Lung microvascular endothelial cell (primary cell): ENCODE results near the gene PNLDC1. TPM values are rescaled to one million over a fixed set of nuclear protein-coding genes. Genes with fewer than 3 reads are reported as not detected.
A peak's percentile ranks its signal among the peaks of the same experiment; 100 is the strongest.
"Not testable (repeated sequence)": the region's sequence is repeated elsewhere in the genome, so short reads cannot be mapped to it uniquely, and the experiment has no call there.

ENCODE experiments used
- DNase-seq, 2 donors: peaks; one replicate each; pipeline versions ENCODE4 v3.0.0 to v3.0.0-alpha.2; 2010; ENCODE audit warnings: low read depth in 2 of 2
- total RNA-seq: library from RNA; depleted of rRNA; stranded (reverse); fragments of >200 nt; gene quantifications from 2 replicates; pipeline ENCODE4 v1.2.1, GENCODE V29; 2014

The PNLDC1 gene
- total RNA-seq, 1 donor from 2014 or later = not detected

GRCh38 chr6:159778131-159778530, 21.9 kb upstream of the PNLDC1 start:
- DNase-seq = no peak

DNA sequence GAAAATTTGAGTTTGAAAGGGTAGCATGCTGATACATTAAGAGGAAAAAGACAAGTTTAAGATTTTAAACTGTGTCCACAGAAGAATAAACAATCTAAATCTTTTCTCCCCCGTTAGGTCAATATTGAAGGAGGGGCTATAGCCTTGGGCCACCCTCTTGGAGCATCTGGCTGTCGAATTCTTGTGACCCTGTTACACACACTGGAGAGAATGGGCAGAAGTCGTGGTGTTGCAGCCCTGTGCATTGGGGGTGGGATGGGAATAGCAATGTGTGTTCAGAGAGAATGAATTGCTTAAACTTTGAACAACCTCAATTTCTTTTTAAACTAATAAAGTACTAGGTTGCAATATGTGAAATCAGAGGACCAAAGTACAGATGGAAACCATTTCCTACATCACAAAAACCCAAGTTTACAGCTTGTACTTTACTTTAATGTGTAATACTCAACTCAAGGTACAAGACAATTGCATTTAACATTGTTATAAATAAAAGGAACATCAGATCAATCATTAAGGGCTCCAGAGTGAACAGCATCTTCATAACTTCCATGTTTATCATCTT, 21.5 kb upstream of the PNLDC1 start:
- no peak for DNase-seq

GRCh38 chr6:159788276-159788675, 11.8 kb upstream of the PNLDC1 start:
- DNase-seq = peak in 1 of 2 donors; percentile 17

DNA sequence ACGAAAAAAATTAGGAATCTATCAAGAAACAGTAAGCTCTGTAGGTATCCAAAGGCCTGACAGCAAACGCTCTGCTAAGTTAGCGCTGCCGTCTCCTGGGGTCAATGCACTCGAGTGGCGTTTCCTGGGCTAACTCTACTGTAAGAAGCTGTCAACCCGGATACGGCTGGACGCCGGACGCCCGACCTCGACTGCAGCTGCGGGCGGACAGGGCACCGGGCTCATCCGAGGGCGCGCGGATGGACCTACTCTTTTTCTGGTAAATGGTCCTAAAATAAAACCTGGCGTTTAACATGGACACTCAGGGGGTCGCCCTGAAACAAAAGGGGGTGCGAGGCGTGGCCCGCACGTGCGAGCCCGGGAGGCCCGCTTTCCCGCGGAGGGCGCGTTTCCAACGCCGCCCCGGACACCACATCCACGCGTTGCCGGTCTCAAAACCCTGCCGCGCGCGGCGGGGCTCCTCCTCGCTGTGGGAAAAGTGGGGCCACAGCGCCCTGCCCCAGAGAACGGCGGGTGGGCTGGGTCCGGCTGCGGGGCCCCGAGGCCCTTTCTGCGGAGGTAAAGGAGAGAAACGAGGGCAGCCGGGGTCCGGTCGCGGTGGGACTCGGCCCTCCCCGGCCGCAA, 11.2 kb upstream of the PNLDC1 start:
- peak; percentile 51 to 66 for DNase-seq

- DNase-seq = peak; percentile 100
Measured at GRCh38 chr6:159789377-159790148, 10.5 kb upstream of the PNLDC1 start, which contains the start of gene TCP1. Gene TCP1, minus strand, starts transcription at chr6:159789602. Its CDS starts 134 bp downstream, at chr6:159789468.

DNA sequence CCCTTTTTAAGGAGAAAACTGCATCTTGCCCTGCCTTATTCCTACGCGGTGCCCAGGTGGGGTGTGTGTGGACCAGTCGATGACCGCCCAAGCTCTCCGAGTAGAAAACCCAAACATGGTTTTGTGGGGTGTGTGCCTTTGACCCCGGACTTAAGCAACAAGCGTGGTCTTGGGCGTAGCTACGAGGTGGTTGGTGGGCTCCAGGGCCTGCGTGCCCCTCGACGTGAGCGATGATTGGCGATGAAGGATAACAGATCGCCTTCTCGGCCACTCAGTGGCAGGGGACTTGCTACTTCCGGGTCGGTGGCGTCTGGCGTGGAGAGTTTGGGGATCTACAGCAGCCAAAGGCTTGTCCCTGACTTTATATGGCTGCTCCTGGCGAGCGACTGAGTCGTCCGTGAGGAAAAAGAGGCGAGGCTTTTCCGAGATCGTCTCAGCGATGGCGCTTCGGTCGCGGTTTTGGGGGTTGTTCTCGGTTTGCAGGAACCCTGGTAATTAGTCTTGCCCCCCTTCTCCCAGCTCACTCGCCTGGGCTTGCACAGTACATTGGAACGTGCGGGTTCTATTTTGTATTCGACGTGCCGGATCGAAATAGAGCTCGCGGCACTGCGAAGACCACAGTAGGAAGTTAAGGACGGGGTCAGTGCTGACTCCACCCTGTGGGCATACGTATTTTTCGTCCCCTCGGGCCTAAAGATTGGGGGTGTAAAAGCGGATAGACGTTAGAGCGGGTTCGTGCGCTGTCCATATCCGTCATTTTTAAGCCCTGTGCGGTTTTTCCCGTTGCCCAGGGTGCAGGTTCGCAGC, 9.7 kb upstream of the PNLDC1 start, which contains the start of gene MRPL18:
TSS of gene MRPL18 (plus strand) at position 319 of the 807 bp plus-strand sequence. CDS start at position 440, 121 bp downstream.
- peak; percentile 99 for DNase-seq

DNA sequence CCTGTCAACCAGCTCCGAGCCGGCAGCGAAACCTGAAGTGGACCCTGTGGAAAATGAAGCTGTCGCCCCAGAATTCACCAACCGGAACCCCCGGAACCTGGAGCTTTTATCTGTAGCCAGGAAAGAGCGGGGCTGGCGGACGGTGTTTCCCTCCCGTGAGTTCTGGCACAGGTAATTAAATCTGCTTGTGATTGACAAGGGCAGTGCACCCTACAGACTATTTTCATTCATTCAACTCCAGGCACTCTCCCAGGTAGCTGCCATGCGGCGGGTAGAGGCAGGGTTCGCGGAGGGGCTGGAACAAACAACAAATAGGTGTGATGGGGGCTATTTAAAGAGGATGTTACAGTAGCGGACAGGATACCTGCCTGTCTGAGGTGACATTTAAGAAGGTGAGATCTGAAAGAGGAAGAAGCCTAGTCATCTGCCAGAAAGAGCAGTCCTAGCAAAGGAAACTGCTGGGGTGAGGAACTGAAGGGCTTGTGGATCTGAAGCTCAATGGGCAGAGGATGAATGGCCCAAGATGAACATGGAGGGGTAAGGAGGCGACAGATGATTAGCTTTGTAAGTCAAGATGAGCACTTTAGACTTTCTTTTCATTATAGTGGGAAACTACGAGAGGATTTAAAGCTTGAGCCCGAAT, 9.0 kb upstream of the PNLDC1 start:
- peak in 1 of 2 donors; percentile 6 for DNase-seq

DNA sequence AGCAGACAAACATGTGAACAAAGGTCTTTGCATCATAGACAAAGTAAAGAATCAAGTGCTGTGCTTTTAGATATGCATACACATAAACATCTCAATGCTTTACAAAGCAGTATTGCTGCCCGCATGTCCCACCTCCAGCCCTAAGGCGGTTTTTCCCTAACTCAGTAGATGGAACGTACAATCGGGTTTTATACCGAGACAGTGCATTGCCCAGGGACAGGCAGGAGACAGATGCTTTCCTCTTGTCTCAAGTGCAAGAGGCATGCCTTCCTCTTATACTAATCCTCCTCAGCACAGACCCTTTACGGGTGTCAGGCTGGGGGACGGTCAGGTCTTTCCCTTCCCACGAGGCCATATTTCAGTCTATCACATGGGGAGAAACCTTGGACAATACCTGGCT, 5.1 kb upstream of the PNLDC1 start:
- not testable (repeated sequence) for DNase-seq

- DNase-seq = no peak
Measured at GRCh38 chr6:159797554-159797953, 2.5 kb upstream of the PNLDC1 start.

GRCh38 chr6:159801935-159802334, 1.9 kb downstream of the PNLDC1 start:
- no peak for DNase-seq

DNA sequence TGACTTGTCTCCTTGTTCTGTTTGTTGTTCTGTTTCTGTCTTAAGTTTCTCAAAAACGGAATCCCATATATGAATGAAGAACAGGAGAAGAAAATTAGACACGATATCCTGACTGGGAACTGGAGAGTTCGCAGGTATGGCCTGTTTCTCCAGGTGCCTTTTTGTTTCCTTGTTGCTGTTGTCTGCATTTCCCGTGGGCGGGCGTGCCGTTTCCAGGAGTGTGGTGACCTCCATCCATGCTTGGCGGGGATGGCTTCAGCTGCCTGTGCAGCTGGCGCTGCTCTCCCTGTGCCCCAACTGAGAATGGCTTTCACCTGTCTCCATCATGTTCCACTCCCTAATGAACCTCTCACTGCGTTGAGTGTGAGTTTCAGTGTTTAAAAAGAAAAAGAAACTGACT, 4.4 kb downstream of the PNLDC1 start:
- DNase-seq = no peak

DNA sequence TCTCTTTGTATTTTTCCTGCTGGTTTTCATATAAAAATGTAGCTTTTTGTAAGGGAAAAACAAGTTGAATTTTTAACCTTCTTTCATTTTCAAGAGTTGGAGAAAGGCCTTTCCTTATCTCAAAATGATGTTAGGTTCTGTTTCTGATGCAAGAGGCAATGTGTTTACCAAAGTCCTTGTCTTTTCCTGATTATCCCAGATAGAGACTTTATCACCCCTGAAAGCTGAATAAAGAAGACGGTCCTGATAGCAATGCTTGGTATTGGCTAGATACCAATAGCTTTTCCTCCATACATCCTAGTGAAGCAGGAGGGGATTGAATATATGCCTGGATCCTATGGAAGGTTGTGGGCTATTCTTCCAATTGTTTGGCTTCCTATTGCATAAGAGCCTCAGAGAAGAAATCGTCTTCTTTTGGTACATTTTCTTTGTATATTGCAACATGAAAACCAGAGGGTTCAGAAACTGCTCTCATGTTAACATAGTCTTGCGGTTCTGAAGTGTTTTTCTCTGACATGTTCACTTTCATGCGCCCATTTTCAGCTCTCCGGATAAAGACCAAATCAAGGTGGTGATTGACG, 5.5 kb downstream of the PNLDC1 start:
- no peak for DNase-seq

DNA sequence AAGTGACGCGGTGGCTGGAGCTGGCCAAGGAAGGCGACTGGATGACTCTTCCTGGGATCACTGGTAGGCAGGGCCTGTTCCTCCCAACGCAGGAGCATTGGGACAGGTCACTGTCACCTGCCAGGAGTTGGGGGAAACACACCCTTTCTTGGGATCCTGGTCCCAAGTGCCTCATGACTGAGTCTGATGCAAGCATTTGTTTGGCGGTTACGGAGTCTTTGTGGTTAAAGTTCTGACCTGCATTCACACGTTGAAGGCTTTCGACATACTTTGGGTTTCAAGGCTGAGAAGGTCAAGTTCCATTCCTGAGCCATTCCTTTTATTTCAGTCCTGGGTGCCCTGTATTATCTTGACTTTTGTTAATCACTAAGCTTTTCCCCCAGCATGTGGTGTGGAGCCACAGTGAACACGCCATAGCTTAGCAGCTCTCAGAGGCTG, 6.0 kb downstream of the PNLDC1 start:
- no peak for DNase-seq

DNA sequence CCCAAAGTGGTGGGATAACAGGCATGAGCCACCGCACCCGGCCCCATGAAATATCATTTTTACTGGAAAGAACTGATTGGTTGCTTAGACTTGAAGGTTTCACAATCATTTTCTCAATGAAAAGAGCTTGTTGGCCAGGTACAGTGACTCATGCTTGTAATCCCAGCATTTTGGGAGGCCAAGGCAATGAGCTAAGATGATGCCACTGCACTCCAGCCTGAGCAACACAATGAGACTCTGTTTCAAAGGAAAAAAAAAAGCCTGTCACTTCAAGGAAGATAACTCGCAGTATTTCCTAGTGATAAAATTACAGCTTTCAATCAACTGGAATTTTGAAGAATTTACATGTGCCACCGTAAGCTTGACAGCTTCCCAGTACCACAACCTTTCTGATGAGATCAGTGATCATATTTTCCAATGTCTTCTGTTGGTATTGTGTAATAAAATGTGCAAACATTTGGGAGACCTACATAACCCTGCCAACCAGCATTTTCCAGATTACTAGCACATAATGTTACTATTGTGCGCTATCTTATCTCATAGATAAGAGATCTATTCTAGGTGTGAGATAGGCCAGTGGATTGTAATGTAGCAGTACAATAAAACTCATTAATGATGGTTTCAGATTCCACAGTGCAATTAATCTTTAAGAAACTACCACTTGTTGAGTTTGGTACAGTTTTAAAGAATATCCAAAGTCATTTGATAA, 7.2 kb downstream of the PNLDC1 start:
- DNase-seq = no peak

DNA sequence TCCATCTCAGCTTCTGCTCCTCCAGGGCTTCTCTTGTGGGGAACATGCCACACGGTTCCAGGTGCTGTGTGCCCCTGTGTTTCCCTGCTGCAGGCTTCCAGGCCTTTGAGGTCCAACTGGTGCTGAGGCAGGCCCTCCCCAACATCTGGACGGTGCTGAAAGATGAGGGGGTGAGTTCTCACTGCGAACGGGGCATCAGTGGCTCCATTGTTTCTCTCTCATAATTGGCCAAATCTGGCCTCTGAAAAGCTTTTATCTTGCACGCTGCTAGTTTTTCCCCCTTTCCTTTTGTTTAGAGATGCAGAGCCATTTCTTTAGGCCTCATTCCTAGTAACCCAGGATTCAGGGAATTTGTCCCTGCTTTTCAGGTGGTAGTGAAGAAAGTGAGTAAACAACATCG, 8.6 kb downstream of the PNLDC1 start:
- DNase-seq = no peak

- no peak for DNase-seq
Measured at GRCh38 chr6:159809149-159809548, 9.1 kb downstream of the PNLDC1 start.

GRCh38 chr6:159813781-159814180, 13.7 kb downstream of the PNLDC1 start:
- DNase-seq = no peak

DNA sequence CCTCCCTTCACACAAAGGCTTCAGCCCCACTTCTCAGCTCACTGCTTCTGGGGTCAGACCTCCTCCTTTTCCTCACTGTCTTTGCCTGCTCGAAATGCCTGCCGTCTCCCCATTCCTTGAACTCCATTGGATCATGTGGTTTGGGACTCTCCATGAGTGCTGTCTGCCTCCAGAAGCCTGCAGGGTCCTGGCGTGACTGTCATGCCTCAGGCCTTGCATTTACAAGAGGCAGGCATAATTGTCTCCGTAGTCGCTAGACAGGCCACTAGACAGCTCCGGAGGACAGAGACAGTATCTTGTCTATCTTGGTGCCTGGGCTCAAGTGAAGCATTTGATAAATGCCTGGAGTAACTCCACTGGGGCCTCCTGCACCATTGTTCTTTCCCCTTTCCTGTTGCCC, 15.3 kb downstream of the PNLDC1 start:
- DNase-seq = no peak

GRCh38 chr6:159816775-159817174, 16.7 kb downstream of the PNLDC1 start:
- not testable (repeated sequence) for DNase-seq
